Suppressor macrophage (primary cell): Measurements from ENCODE around the gene CHORDC1.
"Not testable (repeated sequence)": the region's sequence is repeated elsewhere in the genome, so short reads cannot be mapped to it uniquely, and the experiment has no call there.

ENCODE experiments used
- DNase-seq, 4 experiments: peaks; one replicate each; pipeline ENCODE4 v3.0.0-alpha.2; 2020 to 2022
- total RNA-seq, 17 experiments: gene quantifications; one replicate each; lab custom pipeline; 2026; ENCODE audit warnings: mixed read lengths in 6 of 17, inconsistent platforms in 3 of 17; lab: John Stamatoyannopoulos, UW

The CHORDC1 gene
- total RNA-seq = 19.4 to 57.7 (median 39.2) reads per million in 17 experiments

- DNase-seq = peak; percentile 94 to 97 (median 96)
These were observed at the start of gene CHORDC1 for GRCh38 chr11:90222459-90223247. Gene CHORDC1 (minus strand): TSS chr11:90223049. CDS start chr11:90222954, 95 bp downstream.

- DNase-seq = no peak
These were observed 34.3 kb upstream of the CHORDC1 start for GRCh38 chr11:90257158-90257525.

GRCh38 chr11:90256404-90257157 is 33.7 kb upstream of the CHORDC1 start:
- DNase-seq = no peak

- no peak for DNase-seq
These were observed 31.2 kb upstream of the CHORDC1 start for GRCh38 chr11:90254065-90254464.

GRCh38 chr11:90252053-90252452 is 29.2 kb upstream of the CHORDC1 start:
- no peak for DNase-seq

- DNase-seq = no peak
These were observed 28.8 kb upstream of the CHORDC1 start for GRCh38 chr11:90251599-90251998.

GRCh38 chr11:90250970-90251369 is 28.1 kb upstream of the CHORDC1 start:
- DNase-seq = peak; percentile 41 to 70 (median 54)

- no peak for DNase-seq
These were observed 23.6 kb upstream of the CHORDC1 start for GRCh38 chr11:90246468-90246867.

- no peak for DNase-seq
These were observed 20.7 kb upstream of the CHORDC1 start for GRCh38 chr11:90243534-90243933.

- DNase-seq = no peak
These were observed 20.1 kb upstream of the CHORDC1 start for GRCh38 chr11:90242894-90243416.

GRCh38 chr11:90241414-90241813 is 18.6 kb upstream of the CHORDC1 start:
- no peak for DNase-seq

- DNase-seq = not testable (repeated sequence)
These were observed 17.3 kb upstream of the CHORDC1 start for GRCh38 chr11:90239967-90240636.

GRCh38 chr11:90237004-90237403 is 14.2 kb upstream of the CHORDC1 start:
- no peak for DNase-seq

- DNase-seq = no peak
These were observed 12.7 kb upstream of the CHORDC1 start for GRCh38 chr11:90235526-90235925.

GRCh38 chr11:90234977-90235376 is 12.1 kb upstream of the CHORDC1 start:
- no peak for DNase-seq

GRCh38 chr11:90229791-90230190 is 6.9 kb upstream of the CHORDC1 start:
- no peak for DNase-seq

- DNase-seq = no peak
These were observed 5.2 kb upstream of the CHORDC1 start for GRCh38 chr11:90228056-90228455.

GRCh38 chr11:90223248-90223585 is 368 bp upstream of the CHORDC1 start:
- DNase-seq = no peak

GRCh38 chr11:90221803-90222458 is 918 bp downstream of the CHORDC1 start:
- DNase-seq = no peak

- DNase-seq = peak in 3 of 4 experiments; percentile 5 to 47 (median 30)
These were observed 2.5 kb downstream of the CHORDC1 start for GRCh38 chr11:90220391-90220790.

- DNase-seq = no peak
These were observed 3.4 kb downstream of the CHORDC1 start for GRCh38 chr11:90219438-90219837.

GRCh38 chr11:90218606-90219005 is 4.2 kb downstream of the CHORDC1 start:
- no peak for DNase-seq

GRCh38 chr11:90216611-90217010 is 6.2 kb downstream of the CHORDC1 start:
- no peak for DNase-seq
